A549 (cell line): ENCODE measurements around the gene MRPS17. TPM values are rescaled to one million over a fixed set of nuclear protein-coding genes. Genes with fewer than 3 reads are reported as not detected.
A peak's percentile ranks its signal among the peaks of the same experiment; 100 is the strongest.

Experiments
- ATAC-seq, 2 experiments: fragments of 200-7000 bp in 1 of 2; fragments of >200 bp in 1 of 2; cut with Nextera tagmentation in 1 of 2; cut with Tn5 transposase in 1 of 2; 3 replicates each; pipeline versions ENCODE4 v1.8.0 to v1.9.1; 2018 to 2020; ENCODE audit warnings: mild to moderate bottlenecking in 1 of 2, moderate library complexity in 1 of 2
- CTCF ChIA-PET: fragments of 300-600 bp; sonication (Branson Sonifier 250); formaldehyde crosslinking; extraction: SDS; loops from one replicate; lab custom pipeline; 2021; ENCODE audit warnings: antibody characterized with exemption, inconsistent platforms; lab: Yijun Ruan, JAX
- POLR2A ChIA-PET: fragments of 350-600 bp; formaldehyde crosslinking; extraction: SDS; loops from one replicate; lab custom pipeline; 2021; ENCODE audit warnings: antibody characterized with exemption, inconsistent platforms; lab: Yijun Ruan, JAX
- DNase-seq, 2 experiments: peaks; one replicate each; pipeline versions ENCODE4 v3.0.0 to v3.0.0-alpha.2; 2011 to 2016; ENCODE audit warnings: low read depth in 1 of 2, low spot score in 1 of 2
- FAIRE-seq: peaks from 2 replicates; lab custom pipeline; 2011; peaks lifted over from hg19 to GRCh38; lab: Jason Lieb, UNC
- H3K27ac ChIP-seq, 2 experiments: fragments of >200 bp; sonication (Bioruptor Twin); formaldehyde crosslinking; 3 replicates each; pipeline ENCODE4 v1.5.1; 2016 to 2017
- H3K4me1 ChIP-seq: fragments of >200 bp; sonication (Bioruptor Twin); formaldehyde crosslinking; 3 replicates; pipeline ENCODE4 v1.6.1; 2016
- H3K4me2 ChIP-seq: fragments of >200 bp; sonication (Bioruptor Twin); formaldehyde crosslinking; 3 replicates; pipeline ENCODE4 v1.6.1; 2016
- H3K4me3 ChIP-seq: fragments of >200 bp; sonication (Bioruptor Twin); formaldehyde crosslinking; 3 replicates; pipeline ENCODE4 v1.5.1; 2016
- H3K9me3 ChIP-seq: fragments of >200 bp; sonication (Bioruptor Twin); formaldehyde crosslinking; 3 replicates; pipeline ENCODE4 v1.6.1; 2016
- BCL3 ChIP-seq: fragments of >200 bp; sonication (Bioruptor Twin); formaldehyde crosslinking; IDR thresholded peaks from 3 replicates; pipeline ENCODE4 v1.6.1; 2016
- BHLHE40 ChIP-seq: IDR thresholded peaks from 2 replicates; pipeline ENCODE4 v1.6.1; 2012; ENCODE audit warnings: low read depth, low read length, inconsistent platforms
- CBX8 ChIP-seq: fragments of 200-600 bp; sonication (generic); IDR thresholded peaks from 2 replicates; pipeline ENCODE4 v1.6.1; 2016
- CHD2 ChIP-seq: fragments of 150-350 bp; IDR thresholded peaks from 2 replicates; pipeline ENCODE4 v1.6.1; 2014; ENCODE audit warnings: low read length; ENCODE audit not compliant: partially characterized antibody
- CTCF ChIP-seq: fragments of >200 bp; sonication (Bioruptor Twin); formaldehyde crosslinking; IDR thresholded peaks from 3 replicates; pipeline ENCODE4 v1.5.1; 2016
- E2F6 ChIP-seq: IDR thresholded peaks from 2 replicates; pipeline ENCODE4 v1.6.1; 2012; ENCODE audit warnings: low read depth, borderline replicate concordance
- EHMT2 ChIP-seq: fragments of 200-600 bp; sonication (generic); IDR thresholded peaks from 2 replicates; pipeline ENCODE4 v1.6.1; 2016; ENCODE audit warnings: antibody characterized with exemption, low read depth, mild to moderate bottlenecking, moderate library complexity
- EP300 ChIP-seq, 2 experiments: fragments of >200 bp; sonication (Bioruptor Twin); formaldehyde crosslinking; IDR thresholded peaks; 2 replicates in 1 of 2; 3 replicates in 1 of 2; pipeline ENCODE4 v1.6.1; 2016 to 2017
- FOSB ChIP-seq: fragments of 250-450 bp; sonication (Bioruptor Pico); IDR thresholded peaks from 2 replicates; pipeline ENCODE4 v1.5.0; 2020; ENCODE audit warnings: mild to moderate bottlenecking, moderate library complexity
- FOSL2 ChIP-seq, 2 experiments: fragments of 450-650 bp in 1 of 2; fragments of >200 bp in 1 of 2; sonication (Bioruptor Twin) in 1 of 2; formaldehyde crosslinking; IDR thresholded peaks; 2 replicates each; pipeline versions ENCODE4 v1.5.0 to v1.6.1; 2016 to 2020; ENCODE audit warnings: mild to moderate bottlenecking in 1 of 2, moderate library complexity in 1 of 2
- GATA3 ChIP-seq: IDR thresholded peaks from 2 replicates; pipeline ENCODE4 v1.6.1; 2012; ENCODE audit warnings: borderline replicate concordance
- HDAC2 ChIP-seq: fragments of 200-600 bp; sonication (generic); IDR thresholded peaks from 2 replicates; pipeline ENCODE4 v1.6.1; 2016
- HOXB13 ChIP-seq: fragments of 250-450 bp; sonication (Bioruptor Pico); IDR thresholded peaks from 2 replicates; pipeline ENCODE4 v1.5.0; 2020; ENCODE audit warnings: low read depth, mild to moderate bottlenecking, moderate library complexity
- HOXB5 ChIP-seq: fragments of 250-450 bp; sonication (Bioruptor Pico); IDR thresholded peaks from 2 replicates; pipeline ENCODE4 v1.5.0; 2020; ENCODE audit warnings: mild to moderate bottlenecking, moderate library complexity
- MAFK ChIP-seq: fragments of 450-650 bp; IDR thresholded peaks from 2 replicates; pipeline ENCODE4 v1.6.1; 2014; ENCODE audit not compliant: partially characterized antibody
- MAX ChIP-seq: IDR thresholded peaks from 2 replicates; pipeline ENCODE4 v1.6.1; 2012
- MAZ ChIP-seq: fragments of 150-350 bp; IDR thresholded peaks from 2 replicates; pipeline ENCODE4 v1.6.1; 2014; ENCODE audit warnings: antibody characterized with exemption, low read depth, low read length, borderline replicate concordance
- NFE2L2 ChIP-seq: fragments of 150-350 bp; conservative IDR thresholded peaks from 2 replicates; pipeline ENCODE4 v1.6.1; 2014; ENCODE audit warnings: low read length
- PBX3 ChIP-seq: IDR thresholded peaks from 2 replicates; pipeline ENCODE4 v1.6.1; 2012
- PHF8 ChIP-seq: fragments of 200-600 bp; sonication (generic); IDR thresholded peaks from 2 replicates; pipeline ENCODE4 v1.6.1; 2016; ENCODE audit warnings: low read depth, mild to moderate bottlenecking, antibody characterized with exemption, moderate library complexity, borderline replicate concordance
- POLR2A ChIP-seq: IDR thresholded peaks from 2 replicates; pipeline ENCODE4 v1.6.1; 2012; ENCODE audit warnings: mild to moderate bottlenecking, low read length
- RAD21 ChIP-seq, 2 experiments: fragments of >200 bp in 1 of 2; sonication (Bioruptor Twin) in 1 of 2; formaldehyde crosslinking in 1 of 2; IDR thresholded peaks in 1 of 2; conservative IDR thresholded peaks in 1 of 2; 2 replicates in 1 of 2; 3 replicates in 1 of 2; pipeline ENCODE4 v1.6.1; 2012 to 2018; ENCODE audit warnings: inconsistent platforms in 1 of 2
- RARB ChIP-seq: fragments of 250-450 bp; sonication (Bioruptor Pico); IDR thresholded peaks from 2 replicates; pipeline ENCODE4 v1.8.0; 2021; ENCODE audit warnings: mild to moderate bottlenecking, moderate library complexity
- REST ChIP-seq: fragments of 200-600 bp; sonication (generic); IDR thresholded peaks from 2 replicates; pipeline ENCODE4 v1.6.1; 2016; ENCODE audit warnings: antibody characterized with exemption, mild to moderate bottlenecking, moderate library complexity
- RNF2 ChIP-seq: fragments of 200-600 bp; sonication (generic); IDR thresholded peaks from 2 replicates; pipeline ENCODE4 v1.6.1; 2016; ENCODE audit warnings: low read depth, mild to moderate bottlenecking, antibody characterized with exemption, moderate library complexity, borderline replicate concordance
- SMC3 ChIP-seq: fragments of >200 bp; sonication (Bioruptor Twin); formaldehyde crosslinking; IDR thresholded peaks from 3 replicates; pipeline ENCODE4 v1.6.1; 2018; ENCODE audit warnings: inconsistent platforms
- SREBF2 ChIP-seq: fragments of 450-650 bp; IDR thresholded peaks from 2 replicates; pipeline ENCODE4 v1.6.1; 2014; ENCODE audit warnings: mild to moderate bottlenecking, moderate library complexity
- TFCP2L1 ChIP-seq: fragments of 250-450 bp; sonication (Bioruptor Pico); IDR thresholded peaks from 2 replicates; pipeline ENCODE4 v1.5.0; 2021; ENCODE audit warnings: mild to moderate bottlenecking
- TP53 ChIP-seq: fragments of 250-450 bp; sonication (Bioruptor Pico); IDR thresholded peaks from 2 replicates; pipeline ENCODE4 v1.5.0; 2021; ENCODE audit warnings: mild to moderate bottlenecking, moderate library complexity
- ZFP36 ChIP-seq: fragments of 450-650 bp; IDR thresholded peaks from 2 replicates; pipeline ENCODE4 v1.6.1; 2014; ENCODE audit warnings: borderline replicate concordance; ENCODE audit not compliant: partially characterized antibody
- ZNF302 ChIP-seq: fragments of 250-450 bp; sonication (Bioruptor Pico); IDR thresholded peaks from 2 replicates; pipeline ENCODE4 v1.9.0; 2021; ENCODE audit warnings: inconsistent platforms, mild to moderate bottlenecking, moderate library complexity
- ZSCAN20 ChIP-seq: fragments of 250-450 bp; sonication (Bioruptor Pico); IDR thresholded peaks from 2 replicates; pipeline ENCODE4 v1.8.0; 2022; ENCODE audit warnings: mild to moderate bottlenecking, moderate library complexity
- WGBS: methylation state at CpG from one replicate; pipeline ENCODE4 v1.1.6; 2017; ENCODE audit errors: missing lambda C conversion rate; 5-methylcytosine and 5-hydroxymethylcytosine counted together
- polyA minus RNA-seq: library from RNA; depleted of rRNA, polyadenylated mRNA; stranded (reverse); fragments of >200 nt; gene quantifications from 2 replicates; pipeline ENCODE4 v1.2.3, GENCODE V29; 2011; rRNA and poly(A)+ RNA removed
- polyA plus RNA-seq, 4 experiments: library from polyadenylated mRNA; depleted of rRNA in 3 of 4; stranded (reverse); fragments of >200 nt; fragmentation: RNase III in 1 of 4; extraction: RNeasy Plus Mini Kit Qiagen cat#74134 plus additional on column Dnase treatment in 1 of 4; gene quantifications; 2 replicates in 3 of 4; 3 replicates in 1 of 4; pipeline ENCODE4 v1.2.3, GENCODE V29; 2011 to 2017

The MRPS17 gene
- polyA plus RNA-seq (2011; rRNA removed) = 33.0 and 36.3 TPM in 2 replicates
- polyA plus RNA-seq (2012; cell fraction: cytosol; rRNA removed) = 16.3 and 16.9 TPM in 2 replicates
- 4.8 and 7.2 TPM in 2 replicates for polyA plus RNA-seq (2012; cell fraction: nucleus; rRNA removed)
- 28.7 to 30.8 TPM (median 29.1 TPM) in 3 replicates for polyA plus RNA-seq (2017; fragmentation: RNase III; extraction: RNeasy Plus Mini Kit Qiagen cat#74134 plus additional on column Dnase treatment)
- polyA minus RNA-seq = 8.2 and 9.9 TPM in 2 replicates

GRCh38 chr7:55951637-55952351, at the start of gene MRPS17:
Gene MRPS17, plus strand, starts transcription at chr7:55951877. Its CDS starts 1,319 bp downstream, at chr7:55953196.
- under 1% methylated on average over 40 of the region's 53 CpGs for WGBS
- ChIA-PET POLR2A (interaction anchor here (1.0 kb wide), 1 partner anchor 12 kb away, joined by 4 read pairs; the partner anchor contains the start of gene NIPSNAP2), CTCF (interaction anchor here (0.7 to 1.5 kb wide), 3 partner anchors 13 to 123 kb away, joined by 3 to 4 read pairs (median 4); partner anchors contain the start of gene NIPSNAP2)
- H3K9me3 ChIP-seq = peaks cover 11% of the 10 kb centered on the region; the same call in 2 of the 3 replicates
- peak within 1 kb of the TSS; percentile 76 to 95 for H3K27ac ChIP-seq
- peak within 1 kb of the TSS; percentile 76 for H3K4me2 ChIP-seq
- no peaks in the 10 kb centered on the region for H3K4me1 ChIP-seq
- ATAC-seq (peak; percentile 100), DNase-seq (peak; percentile 92 to 97), FAIRE-seq (no peak)
- peak within 1 kb of the TSS; percentile 88 for H3K4me3 ChIP-seq
- TF ChIP-seq E2F6 = peak; percentile 74; the same call in 1 of the 2 replicates
- no peak for TF ChIP-seq PBX3
- peak; percentile 94 for TF ChIP-seq POLR2A
- no peak for TF ChIP-seq RARB (CRISPR knock-in tag)
- no peak for TF ChIP-seq FOSB (CRISPR knock-in tag)
- TF ChIP-seq SMC3 = no peak
- no peak for TF ChIP-seq CBX8
- no peak for TF ChIP-seq EP300 (IDR thresholded peaks at IDR 0.05)
- no peak for TF ChIP-seq TFCP2L1
- TF ChIP-seq ZNF302 (CRISPR knock-in tag) = no peak
- TF ChIP-seq REST = no peak
- no peak for TF ChIP-seq CHD2
- no peak for TF ChIP-seq NFE2L2
- no peak for TF ChIP-seq MAZ
- TF ChIP-seq RAD21 (conservative IDR thresholded peaks at IDR 0.05 in 1 of 2, IDR thresholded peaks at IDR 0.05 in 1 of 2) = no peak
- TF ChIP-seq CTCF = no peak
- no peak for TF ChIP-seq GATA3
- TF ChIP-seq TP53 (CRISPR knock-in tag) = no peak
- TF ChIP-seq HOXB5 (CRISPR knock-in tag) = no peak
- peak; percentile 63; the same call in 2 of the 3 replicates for TF ChIP-seq BCL3
- peak; percentile 95 for TF ChIP-seq MAX
- no peak for TF ChIP-seq ZSCAN20 (CRISPR knock-in tag)
- peak; percentile 87; the same call in 1 of the 2 replicates for TF ChIP-seq PHF8
- TF ChIP-seq ZFP36 = no peak
- no peak for TF ChIP-seq SREBF2
- TF ChIP-seq RNF2 = no peak
- no peak for TF ChIP-seq HDAC2
- TF ChIP-seq MAFK = no peak
- no peak for TF ChIP-seq FOSL2 (IDR thresholded peaks at IDR 0.05)
- no peak for TF ChIP-seq FOSL2 (CRISPR knock-in tag; IDR thresholded peaks at IDR 0.05)
- TF ChIP-seq HOXB13 = no peak
- no peak for TF ChIP-seq BHLHE40
- no peak for TF ChIP-seq EHMT2
